ENCODE results near the gene ZNF804B. TPM values are rescaled to one million over a fixed set of nuclear protein-coding genes. Genes with fewer than 3 reads are reported as not detected.
A peak's percentile ranks its signal among the peaks of the same experiment; 100 is the strongest.

Gene ZNF804B
- total RNA-seq, 2 experiments from 2014 or later, result not detected

GRCh38 chr7:88775838-88776237 lies 16.3 kb downstream of the ZNF804B start:
- intact Hi-C loops (cut with micrococcal nuclease; ENCODE audit: unreplicated experiment), result no loop called here
- Histone ChIP-seq H3K79me2 (ENCODE audit: insufficient read depth, low read depth, low read length) (no peaks in the 10 kb centered on the region), H3K4me2 (ENCODE audit: low read length) (no peak overlapping the region), H3K9me2 (ENCODE audit: insufficient read depth, low read length) (no peaks in the 10 kb centered on the region), H3K27ac (ENCODE audit: low read depth, low read length, poor library complexity, severe bottlenecking) (no peak overlapping the region), H3K4me1 (ENCODE audit: insufficient read depth, low read length, poor library complexity, severe bottlenecking) (no peaks in the 10 kb centered on the region), H3K4me3 (ENCODE audit: low read depth, low read length, poor library complexity, severe bottlenecking) (no peak overlapping the region), H3K36me3 (ENCODE audit: insufficient read depth, low read length) (no peaks in the 10 kb centered on the region), H2AFZ (ENCODE audit: low read length) (no peak overlapping the region), H4K20me1 (ENCODE audit: insufficient read depth, low read length) (no peaks in the 10 kb centered on the region), H3K9me3 (ENCODE audit: low read length) (no peaks in the 10 kb centered on the region)
- POLR2A ChIA-PET, result interaction anchor here (0.6 kb wide), 1 partner anchor 13 kb away, joined by 4 read pairs; no protein-coding TSS in a partner anchor
- no peak for DNase-seq (ENCODE audit: low spot score)
- no peak for TF ChIP-seq CTCF (conservative IDR thresholded peaks at IDR 0.05; ENCODE audit: low read length)
- no peak for TF ChIP-seq EZH2phosphoT487 (IDR thresholded peaks at IDR 0.05; ENCODE audit: borderline replicate concordance, low read depth, low read length)
- CTCF ChIA-PET (ENCODE audit: unreplicated experiment), result no interaction called here
- BruUV-seq (replicated peaks), result no TSS peak

- TF ChIP-seq EZH2phosphoT487 (IDR thresholded peaks at IDR 0.05; ENCODE audit: borderline replicate concordance, low read depth, low read length), result no peak
- no peak for TF ChIP-seq CTCF (conservative IDR thresholded peaks at IDR 0.05; ENCODE audit: low read length)
- no peaks in the 10 kb centered on the region for H3K9me3 ChIP-seq (ENCODE audit: low read length)
- intact Hi-C loops (cut with micrococcal nuclease; ENCODE audit: unreplicated experiment), result no loop called here
- H3K27ac ChIP-seq (ENCODE audit: low read depth, low read length, poor library complexity, severe bottlenecking), result no peak overlapping the region
- no TSS peak for BruUV-seq (replicated peaks)
- no peak overlapping the region for H3K4me3 ChIP-seq (ENCODE audit: low read depth, low read length, poor library complexity, severe bottlenecking)
- no peaks in the 10 kb centered on the region for H3K36me3 ChIP-seq (ENCODE audit: insufficient read depth, low read length)
- H3K79me2 ChIP-seq (ENCODE audit: insufficient read depth, low read depth, low read length), result no peaks in the 10 kb centered on the region
- POLR2A ChIA-PET, result no interaction called here
- no peak for DNase-seq (ENCODE audit: low spot score)
- CTCF ChIA-PET (ENCODE audit: unreplicated experiment), result no interaction called here
- H3K4me2 ChIP-seq (ENCODE audit: low read length), result no peak overlapping the region
- H3K9me2 ChIP-seq (ENCODE audit: insufficient read depth, low read length), result no peaks in the 10 kb centered on the region
- no peaks in the 10 kb centered on the region for H3K4me1 ChIP-seq (ENCODE audit: insufficient read depth, low read length, poor library complexity, severe bottlenecking)
- H4K20me1 ChIP-seq (ENCODE audit: insufficient read depth, low read length), result no peaks in the 10 kb centered on the region
- H2AFZ ChIP-seq (ENCODE audit: low read length), result no peak overlapping the region
Measured at GRCh38 chr7:88787777-88788176, 28.3 kb downstream of the ZNF804B start.

- no peaks in the 10 kb centered on the region for H3K9me3 ChIP-seq (ENCODE audit: low read length)
- no TSS peak for BruUV-seq (replicated peaks)
- no peaks in the 10 kb centered on the region for H3K36me3 ChIP-seq (ENCODE audit: insufficient read depth, low read length)
- H3K4me3 ChIP-seq (ENCODE audit: low read depth, low read length, poor library complexity, severe bottlenecking), result no peak overlapping the region
- no peaks in the 10 kb centered on the region for H3K4me1 ChIP-seq (ENCODE audit: insufficient read depth, low read length, poor library complexity, severe bottlenecking)
- H2AFZ ChIP-seq (ENCODE audit: low read length), result no peak overlapping the region
- no peaks in the 10 kb centered on the region for H4K20me1 ChIP-seq (ENCODE audit: insufficient read depth, low read length)
- TF ChIP-seq EZH2phosphoT487 (IDR thresholded peaks at IDR 0.05; ENCODE audit: borderline replicate concordance, low read depth, low read length), result no peak
- peak; percentile 87 for TF ChIP-seq CTCF (conservative IDR thresholded peaks at IDR 0.05; ENCODE audit: low read length)
- H3K4me2 ChIP-seq (ENCODE audit: low read length), result no peak overlapping the region
- peak; percentile 37 for DNase-seq (ENCODE audit: low spot score)
- H3K27ac ChIP-seq (ENCODE audit: low read depth, low read length, poor library complexity, severe bottlenecking), result no peak overlapping the region
- ChIA-PET POLR2A (interaction anchor here (0.9 kb wide), 1 partner anchor 8 kb away, joined by 3 read pairs; no protein-coding TSS in a partner anchor), CTCF (ENCODE audit: unreplicated experiment) (no interaction called here)
- H3K79me2 ChIP-seq (ENCODE audit: insufficient read depth, low read depth, low read length), result no peaks in the 10 kb centered on the region
- intact Hi-C loops (cut with micrococcal nuclease; ENCODE audit: unreplicated experiment), result no loop called here
- H3K9me2 ChIP-seq (ENCODE audit: insufficient read depth, low read length), result no peaks in the 10 kb centered on the region
Measured at GRCh38 chr7:88789480-88790064, 30.1 kb downstream of the ZNF804B start.

Data from OCI-LY7 (cell line).